ENCODE results near the gene TMEFF2. TPM values are rescaled to one million over a fixed set of nuclear protein-coding genes. Genes with fewer than 3 reads are reported as not detected.
A peak's percentile ranks its signal among the peaks of the same experiment; 100 is the strongest.

The TMEFF2 gene
- total RNA-seq, 1 donor from 2014 or later: not detected

GRCh38 chr2:192196421-192197194 is 1.9 kb upstream of the TMEFF2 start:
- no peak for DNase-seq
- no peak for TF ChIP-seq CTCF (IDR thresholded peaks at IDR 0.05)
- H3K27me3 ChIP-seq: peaks cover 92% of the 10 kb centered on the region

GRCh38 chr2:192195548-192196418 is 1.1 kb upstream of the TMEFF2 start:
- Histone ChIP-seq H3K9me3 (no peaks in the 10 kb centered on the region), H3K36me3 (no peaks in the 10 kb centered on the region), H3K27ac (no peak overlapping the region), H3K27me3 (peaks cover 95% of the 10 kb centered on the region), H3K4me1 (peaks cover 23% of the 10 kb centered on the region), H3K4me3 (peak overlapping the region; percentile 44)
- intact Hi-C loops (cut with DNase I): no loop called here
- TF ChIP-seq CTCF (IDR thresholded peaks at IDR 0.05): no peak
- ATAC-seq (peak; percentile 48), DNase-seq (peak; percentile 63)

More at GRCh38 chr2:192196421-192197194, 1.9 kb upstream of the TMEFF2 start:
- intact Hi-C loops (cut with DNase I): no loop called here
- Histone ChIP-seq H3K27ac (no peak overlapping the region), H3K4me3 (no peak overlapping the region), H3K4me1 (peaks cover 23% of the 10 kb centered on the region), H3K36me3 (no peaks in the 10 kb centered on the region), H3K9me3 (no peaks in the 10 kb centered on the region)
- ATAC-seq: no peak

GRCh38 chr2:192194265-192194865 is 368 bp downstream of the TMEFF2 start:
- no peaks in the 10 kb centered on the region for H3K36me3 ChIP-seq
- no peak overlapping the region for H3K27ac ChIP-seq
- H3K27me3 ChIP-seq: peaks cover 96% of the 10 kb centered on the region
- peak overlapping the region; percentile 44 for H3K4me3 ChIP-seq
- peaks cover 23% of the 10 kb centered on the region for H3K4me1 ChIP-seq
- peak; percentile 61 for DNase-seq
- intact Hi-C loops (cut with DNase I): no loop called here
- ATAC-seq: peak; percentile 17
- no peaks in the 10 kb centered on the region for H3K9me3 ChIP-seq
- TF ChIP-seq CTCF (IDR thresholded peaks at IDR 0.05): no peak

GRCh38 chr2:192190474-192190873 is 4.3 kb downstream of the TMEFF2 start:
- DNase-seq: no peak
- H3K4me3 ChIP-seq: no peak overlapping the region
- no peaks in the 10 kb centered on the region for H3K9me3 ChIP-seq
- H3K4me1 ChIP-seq: peaks cover 13% of the 10 kb centered on the region
- no peaks in the 10 kb centered on the region for H3K36me3 ChIP-seq
- H3K27ac ChIP-seq: no peak overlapping the region
- intact Hi-C loops (cut with DNase I): no loop called here
- peaks cover 70% of the 10 kb centered on the region for H3K27me3 ChIP-seq
- peak; percentile 28 for TF ChIP-seq CTCF (IDR thresholded peaks at IDR 0.05)
- no peak for ATAC-seq

GRCh38 chr2:192186806-192187205 is 7.9 kb downstream of the TMEFF2 start:
- H3K4me3 ChIP-seq: no peak overlapping the region
- peaks cover 35% of the 10 kb centered on the region for H3K27me3 ChIP-seq
- no peak for ATAC-seq
- DNase-seq: no peak
- intact Hi-C loops (cut with DNase I): no loop called here
- H3K36me3 ChIP-seq: no peaks in the 10 kb centered on the region
- no peak for TF ChIP-seq CTCF (IDR thresholded peaks at IDR 0.05)
- H3K9me3 ChIP-seq: no peaks in the 10 kb centered on the region
- no peak overlapping the region for H3K27ac ChIP-seq
- H3K4me1 ChIP-seq: no peaks in the 10 kb centered on the region
